HCT116 (cell line): Measurements from ENCODE around the gene SHANK1. TPM values are rescaled to one million over a fixed set of nuclear protein-coding genes. Genes with fewer than 3 reads are reported as not detected.
A peak's percentile ranks its signal among the peaks of the same experiment; 100 is the strongest.
"Not testable (repeated sequence)": the region's sequence is repeated elsewhere in the genome, so short reads cannot be mapped to it uniquely, and the experiment has no call there.

Experiments
- ATAC-seq: fragments of 200-7000 bp; cut with Tn5 transposase; 2 replicates; pipeline ENCODE4 v1.9.1; 2020; ENCODE audit warnings: mild to moderate bottlenecking, moderate library complexity
- BruUV-seq: library from RNA; stranded (reverse); fragments of 400-500 nt; replicated peaks from 2 replicates; lab custom pipeline; 2021; lab: Mats Ljungman, UMichigan
- CTCF ChIA-PET: fragments of 300-600 bp; sonication (Branson Sonifier 250); formaldehyde crosslinking; loops from one replicate; lab custom pipeline; 2021; ENCODE audit warnings: antibody characterized with exemption; lab: Charles Lee
- POLR2A ChIA-PET: fragments of 300-600, 350-600 bp; sonication (Branson Sonifier 250); formaldehyde crosslinking; loops from one replicate; lab custom pipeline; 2021; ENCODE audit warnings: antibody characterized with exemption; lab: Charles Lee
- RAD21 ChIA-PET, 2 experiments: fragments of 300-600 bp; sonication (Branson Sonifier 250); formaldehyde crosslinking; loops; one replicate each; lab custom pipeline; 2023; ENCODE audit warnings: low total read pairs in 2 of 2; ENCODE audit not compliant: uncharacterized antibody in 2 of 2, unreplicated experiment in 2 of 2, low non-redundant PET in 1 of 2; lab: Charles Lee
- DNase-seq: peaks from one replicate; pipeline ENCODE4 v3.0.0-alpha.2; 2010; ENCODE audit warnings: low read depth, low spot score
- H2AFZ ChIP-seq: fragments of 200-600 bp; shearing (Covaris generic), sonication (generic); 2 replicates; pipeline ENCODE4 v1.6.1; 2017; ENCODE audit warnings: low read depth, mixed run types, mixed read lengths, antibody characterized with exemption, low read length; ENCODE audit not compliant: poor library complexity, severe bottlenecking
- H3K27ac ChIP-seq: 2 replicates; pipeline ENCODE4 v1.5.1; 2012; ENCODE audit warnings: low read depth, low read length
- H3K27me3 ChIP-seq: fragments of 200-600 bp; sonication (generic); 2 replicates; pipeline ENCODE4 v1.6.1; 2016; ENCODE audit warnings: mixed run types, low read length, mixed read lengths; ENCODE audit not compliant: insufficient read depth
- H3K36me3 ChIP-seq, 2 experiments: fragments of 200-500 bp in 1 of 2; fragments of 200-600 bp in 1 of 2; sonication (Bioruptor generic) in 1 of 2; sonication (generic) in 1 of 2; 2 replicates each; pipeline versions ENCODE4 v1.5.1 to v1.6.1; 2014 to 2016; ENCODE audit warnings: low read length in 2 of 2, inconsistent platforms in 1 of 2, mixed read lengths in 1 of 2, mixed run types in 1 of 2; ENCODE audit not compliant: insufficient read depth in 2 of 2, control insufficient read depth in 1 of 2
- H3K4me1 ChIP-seq, 2 experiments: fragments of 200-600 bp in 1 of 2; sonication (generic) in 1 of 2; 2 replicates each; pipeline versions ENCODE4 v1.5.1 to v1.6.1; 2012 to 2017; ENCODE audit warnings: low read length in 2 of 2, inconsistent platforms in 1 of 2, mild to moderate bottlenecking in 1 of 2, mixed read lengths in 1 of 2, mixed run types in 1 of 2, moderate library complexity in 1 of 2; ENCODE audit not compliant: insufficient read depth in 2 of 2, control insufficient read depth in 1 of 2
- H3K4me2 ChIP-seq: fragments of 200-600 bp; sonication (generic); 2 replicates; pipeline ENCODE4 v1.6.1; 2017; ENCODE audit warnings: mixed run types, low read length, mixed read lengths
- H3K4me3 ChIP-seq, 2 experiments: fragments of 200-600 bp in 1 of 2; sonication (generic) in 1 of 2; replicated peaks in 1 of 2; 2 replicates each; pipeline ENCODE4 v1.5.1; 2011 to 2016; ENCODE audit warnings: low read length in 2 of 2, control low read depth in 1 of 2, low read depth in 1 of 2, mild to moderate bottlenecking in 1 of 2, mixed read lengths in 1 of 2, mixed run types in 1 of 2
- H3K79me2 ChIP-seq: fragments of 200-600 bp; sonication (generic); 2 replicates; pipeline ENCODE4 v1.6.1; 2017; ENCODE audit warnings: mild to moderate bottlenecking, mixed run types, low read length, moderate library complexity, mixed read lengths; ENCODE audit not compliant: insufficient read depth
- H3K9ac ChIP-seq: fragments of 200-600 bp; sonication (generic); 2 replicates; pipeline ENCODE4 v1.6.1; 2016; ENCODE audit warnings: low read length, mixed read lengths
- H3K9me2 ChIP-seq: fragments of 200-600 bp; sonication (generic), shearing (Covaris generic); 2 replicates; pipeline ENCODE4 v1.6.1; 2017; ENCODE audit warnings: mixed run types, mild to moderate bottlenecking, moderate library complexity; ENCODE audit not compliant: insufficient read depth
- H3K9me3 ChIP-seq, 2 experiments: fragments of 200-500 bp in 1 of 2; fragments of 200-600 bp in 1 of 2; sonication (Bioruptor generic) in 1 of 2; sonication (generic) in 1 of 2; 2 replicates each; pipeline ENCODE4 v1.6.1; 2014 to 2017; ENCODE audit warnings: low read length in 2 of 2, mixed read lengths in 2 of 2, inconsistent platforms in 1 of 2, low read depth in 1 of 2, mild to moderate bottlenecking in 1 of 2, mixed run types in 1 of 2, moderate library complexity in 1 of 2; ENCODE audit not compliant: control insufficient read depth in 1 of 2, insufficient read depth in 1 of 2
- H4K20me1 ChIP-seq: fragments of 200-600 bp; sonication (generic), shearing (Covaris generic); 2 replicates; pipeline ENCODE4 v1.6.1; 2017; ENCODE audit warnings: mixed run types, mild to moderate bottlenecking, moderate library complexity; ENCODE audit not compliant: insufficient read depth
- EZH2 ChIP-seq: fragments of 200-600 bp; sonication (generic); IDR thresholded peaks from 2 replicates; pipeline ENCODE4 v1.6.1; 2017; ENCODE audit warnings: antibody characterized with exemption, mixed run types
- POLR2A ChIP-seq: IDR thresholded peaks from 2 replicates; pipeline ENCODE4 v1.7.0; 2011; ENCODE audit warnings: borderline replicate concordance; ENCODE audit not compliant: insufficient read depth, insufficient read length; ENCODE audit errors: extremely low read depth
- SP1 ChIP-seq: IDR thresholded peaks from 2 replicates; pipeline ENCODE4 v1.6.1; 2012; ENCODE audit warnings: low read depth
- SRF ChIP-seq: IDR thresholded peaks from 2 replicates; pipeline ENCODE4 v1.6.1; 2012; ENCODE audit warnings: low read depth
- YY1 ChIP-seq: IDR thresholded peaks from 2 replicates; pipeline ENCODE4 v1.6.1; 2011; ENCODE audit warnings: low read length, low read depth, moderate library complexity, mild to moderate bottlenecking; ENCODE audit not compliant: insufficient replicate concordance; ENCODE audit errors: extremely low read depth
- intact Hi-C: fragments of 100-400 bp; cut with micrococcal nuclease; formaldehyde crosslinking; loops from 2 replicates; pipeline ENCODE4 v1.10.0; 2022
- total RNA-seq: library from RNA; stranded (reverse); gene quantifications from one replicate; pipeline ENCODE4 v1.2.1, GENCODE V29; 2021; ENCODE audit not compliant: unreplicated experiment
- TF ChIP-seq, protein P1 (sequence below): IDR thresholded peaks from 2 replicates; pipeline ENCODE4 v1.6.1; 2012

SHANK1 gene
- total RNA-seq, 1 experiment from 2014 or later = 3.0 TPM

DNA sequence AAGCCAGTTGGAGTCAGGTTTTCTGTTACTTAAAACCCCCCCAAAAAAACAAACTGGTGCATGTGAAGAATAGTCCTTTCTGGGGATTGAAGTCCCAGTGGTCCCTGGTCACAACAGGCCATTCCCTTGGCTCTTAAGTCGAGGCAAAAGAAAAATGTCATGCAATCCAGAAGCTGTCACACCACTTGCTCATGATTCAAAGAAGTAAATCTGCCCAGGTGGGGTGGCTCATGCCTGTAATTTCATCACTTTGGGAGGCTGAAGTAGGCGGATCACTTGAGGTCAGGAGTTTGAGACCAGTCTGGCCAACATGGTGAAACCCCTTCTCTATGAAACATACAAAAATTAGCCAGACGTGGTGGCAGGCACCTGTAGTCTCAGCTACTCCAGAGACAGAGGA, 41.9 kb upstream of the SHANK1 start:
- H3K9me2 ChIP-seq, CTCF ChIA-PET, H3K9ac ChIP-seq, H3K4me3 ChIP-seq, ATAC-seq, DNase-seq, H3K4me2 ChIP-seq, H3K9me3 ChIP-seq, H2AFZ ChIP-seq, H3K36me3 ChIP-seq, H3K79me2 ChIP-seq, RAD21 ChIA-PET, H4K20me1 ChIP-seq, intact Hi-C loops, BruUV-seq, H3K27ac ChIP-seq, H3K27me3 ChIP-seq: not testable (repeated sequence)
- POLR2A ChIA-PET = interaction anchor here (0.7 kb wide), 1 partner anchor 45 kb away, joined by 5 read pairs; no protein-coding TSS in a partner anchor
- peaks cover 0 to 11% of the 10 kb centered on the region in 2 experiments; a peak in 1 of 4 replicates for H3K4me1 ChIP-seq

DNA sequence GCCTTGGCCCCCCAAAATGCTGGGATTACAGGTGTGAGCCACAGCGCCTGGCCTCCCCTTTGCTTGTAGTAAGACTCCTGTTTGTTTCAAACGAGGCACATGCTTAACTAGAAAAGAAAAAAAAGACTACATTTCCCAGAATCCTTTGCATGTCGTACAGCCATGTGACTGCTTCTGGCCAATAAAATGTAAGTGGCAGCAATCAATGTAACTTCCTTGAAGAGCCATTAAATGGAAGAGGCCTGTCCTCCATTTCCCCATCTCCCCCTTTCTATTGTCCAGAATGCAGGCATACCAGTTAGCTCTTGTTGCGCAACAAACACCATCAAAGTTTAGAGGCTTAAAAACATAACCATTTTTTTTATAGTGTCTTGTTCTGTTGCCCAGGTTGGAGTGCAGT, 40.3 kb upstream of the SHANK1 start:
- RAD21 ChIA-PET = no interaction called here
- no TSS peak for BruUV-seq
- no peak overlapping the region for H3K4me2 ChIP-seq
- no peaks in the 10 kb centered on the region for H3K79me2 ChIP-seq
- H2AFZ ChIP-seq = peak overlapping the region; percentile 62
- CTCF ChIA-PET = interaction anchor here (1.4 kb wide), 1 partner anchor 35 kb away, joined by 6 read pairs; no protein-coding TSS in a partner anchor
- POLR2A ChIA-PET = no interaction called here
- no peaks in the 10 kb centered on the region for H4K20me1 ChIP-seq
- no peaks in the 10 kb centered on the region for H3K9me2 ChIP-seq
- H3K27me3 ChIP-seq = no peaks in the 10 kb centered on the region
- H3K9ac ChIP-seq = no peak overlapping the region
- intact Hi-C loops = no loop called here
- H3K4me1 ChIP-seq = peaks cover 0 to 11% of the 10 kb centered on the region in 2 experiments; a peak in 1 of 4 replicates
- TF ChIP-seq, protein P1, sequence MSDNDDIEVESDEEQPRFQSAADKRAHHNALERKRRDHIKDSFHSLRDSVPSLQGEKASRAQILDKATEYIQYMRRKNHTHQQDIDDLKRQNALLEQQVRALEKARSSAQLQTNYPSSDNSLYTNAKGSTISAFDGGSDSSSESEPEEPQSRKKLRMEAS = peak; percentile 43; the same call in 1 of the 2 replicates
- TF ChIP-seq SRF = no peak
- TF ChIP-seq SP1 = peak; percentile 86
- TF ChIP-seq EZH2 = no peak
- no peak for TF ChIP-seq POLR2A
- TF ChIP-seq YY1 = peak; percentile 90
- no peaks in the 10 kb centered on the region for H3K36me3 ChIP-seq
- ATAC-seq (peak; percentile 77), DNase-seq (peak; percentile 69)
- H3K9me3 ChIP-seq = no peaks in the 10 kb centered on the region
- no peak overlapping the region for H3K4me3 ChIP-seq
- no peak overlapping the region for H3K27ac ChIP-seq

DNA sequence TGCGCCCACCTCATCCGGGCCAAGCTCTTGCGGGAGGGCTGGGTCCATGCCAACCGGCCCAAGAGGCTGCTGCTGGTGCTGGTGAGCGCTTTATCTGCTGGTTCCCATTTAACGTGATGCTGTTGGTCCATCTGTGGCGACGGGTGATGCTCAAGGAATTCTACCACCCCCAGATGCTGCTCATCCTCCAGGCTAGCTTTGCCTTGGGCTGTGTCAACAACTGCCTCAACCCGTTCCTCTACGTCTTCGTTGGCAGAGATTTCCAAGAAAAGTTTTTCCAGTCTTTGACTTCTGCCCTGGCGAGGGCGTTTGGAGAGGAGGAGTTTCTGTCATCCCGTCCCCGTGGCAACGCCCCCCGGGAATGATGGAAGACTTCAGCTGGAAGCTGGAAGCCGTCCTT, 39.5 kb upstream of the SHANK1 start:
- DNase-seq, H3K4me3 ChIP-seq, H3K4me2 ChIP-seq, H3K79me2 ChIP-seq, H3K9me2 ChIP-seq, H3K36me3 ChIP-seq, H3K9ac ChIP-seq, H3K27ac ChIP-seq, H3K27me3 ChIP-seq, intact Hi-C loops, H3K9me3 ChIP-seq, H2AFZ ChIP-seq, BruUV-seq, H4K20me1 ChIP-seq, RAD21 ChIA-PET, POLR2A ChIA-PET, ATAC-seq: not testable (repeated sequence)
- CTCF ChIA-PET = interaction anchor here (1.4 kb wide), 1 partner anchor 34 kb away, joined by 6 read pairs; no protein-coding TSS in a partner anchor
- peaks cover 0 to 11% of the 10 kb centered on the region in 2 experiments; a peak in 1 of 4 replicates for H3K4me1 ChIP-seq

DNA sequence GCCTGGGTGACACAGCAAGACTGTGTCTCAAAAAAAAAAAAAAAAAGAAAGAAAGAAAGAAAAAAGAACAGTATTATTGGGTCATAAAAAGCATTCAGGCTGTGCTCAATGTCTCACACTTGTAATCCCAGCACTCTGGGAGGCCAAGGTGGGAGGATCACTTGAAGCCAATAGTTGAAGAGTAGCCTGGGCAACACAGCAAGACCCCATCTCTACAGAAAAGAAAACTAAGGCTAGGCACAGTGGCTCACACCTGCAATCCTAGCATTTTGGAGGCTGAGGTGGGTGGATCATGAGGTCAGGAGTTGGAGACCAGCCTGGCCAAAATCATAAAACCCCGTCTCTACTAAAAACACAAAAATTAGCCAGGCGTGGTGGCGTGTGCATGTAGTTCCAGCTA, 38.0 kb upstream of the SHANK1 start:
- H3K79me2 ChIP-seq, CTCF ChIA-PET, H3K27ac ChIP-seq, H3K4me2 ChIP-seq, intact Hi-C loops, H3K9me2 ChIP-seq, POLR2A ChIA-PET, DNase-seq, H3K36me3 ChIP-seq, H2AFZ ChIP-seq, H3K9me3 ChIP-seq, BruUV-seq, RAD21 ChIA-PET, H3K9ac ChIP-seq, ATAC-seq, H3K27me3 ChIP-seq, H3K4me3 ChIP-seq, H4K20me1 ChIP-seq: not testable (repeated sequence)
- peaks cover 0 to 11% of the 10 kb centered on the region in 2 experiments; a peak in 1 of 4 replicates for H3K4me1 ChIP-seq
